Right kidney (tissue), 1 donor: ENCODE results near the gene IPO4.

Source experiments
- DNase-seq: peaks from one replicate; pipeline ENCODE4 v3.0.0-alpha.2; 2016

Gene IPO4

DNA sequence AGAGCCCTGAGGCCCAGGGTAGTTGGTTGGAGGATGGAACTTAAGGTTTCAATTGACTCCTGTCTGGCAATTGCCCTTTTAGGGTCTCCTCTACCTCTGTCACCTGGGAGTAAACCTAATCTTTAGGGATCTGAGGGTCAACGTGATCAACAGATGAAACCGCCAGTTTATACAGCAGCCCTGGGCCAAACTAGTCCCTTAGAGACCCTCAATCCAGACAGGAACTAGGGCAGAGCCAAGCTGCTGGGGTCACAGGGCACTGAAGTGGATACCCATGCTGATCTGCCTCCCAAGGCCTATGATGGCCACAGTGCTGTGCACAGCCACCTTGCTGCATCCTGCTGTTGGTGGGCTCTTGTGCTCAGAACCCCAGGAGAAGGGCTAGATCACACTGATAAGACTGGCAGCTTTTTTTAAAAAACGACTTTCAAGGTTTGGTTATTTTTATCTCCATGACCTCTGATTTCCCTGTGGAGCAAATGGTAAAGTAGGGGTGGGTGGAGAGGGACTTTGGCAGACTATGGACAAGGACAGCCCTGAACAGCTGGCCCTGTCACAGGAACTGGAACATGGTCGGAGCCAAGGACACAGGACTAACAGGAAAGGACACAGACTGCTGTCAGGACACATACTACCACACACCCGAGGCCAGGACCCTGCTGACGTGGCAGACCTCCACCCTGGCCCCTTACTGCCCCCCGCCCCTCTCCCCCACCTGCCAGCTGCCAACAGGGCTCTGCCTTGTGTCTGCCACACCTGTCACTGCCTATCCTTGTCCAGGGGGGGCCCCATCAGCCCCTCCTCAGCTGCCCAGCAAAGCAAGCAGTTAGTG is 57.7 kb downstream of the IPO4 start:
- no peak for DNase-seq

DNA sequence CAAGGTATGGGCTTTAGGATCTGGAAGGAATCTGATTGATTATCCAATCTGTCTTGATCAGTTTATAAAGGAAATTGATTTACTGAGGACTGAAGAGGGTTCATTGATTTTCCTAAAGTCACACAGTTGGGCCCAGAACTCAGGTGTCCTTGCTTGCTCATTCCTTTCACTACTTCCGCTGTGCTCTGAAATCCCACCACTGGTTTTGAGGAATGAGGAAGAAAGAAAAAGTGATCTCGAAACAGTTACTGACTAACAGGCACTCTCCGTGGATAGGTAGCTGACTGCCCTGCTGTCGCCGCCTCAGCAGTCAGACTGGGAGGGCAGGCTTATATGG is 58.3 kb downstream of the IPO4 start, which contains the start of gene FITM1:
Gene FITM1, plus strand, starts transcription at position 280 of the 337 bp plus-strand sequence. CDS start 905 bp downstream, outside the sequence.
- DNase-seq = no peak
